H9 (cell line): Measurements from ENCODE around the gene EPHB3. TPM values are rescaled to one million over a fixed set of nuclear protein-coding genes. Genes with fewer than 3 reads are reported as not detected.

Source experiments
- DNase-seq: peaks from one replicate; pipeline ENCODE4 v3.0.0-alpha.2; 2017
- H2AFZ ChIP-seq: one replicate; pipeline ENCODE4 v1.6.1; 2013; ENCODE audit warnings: mild to moderate bottlenecking, low read length, control low read depth, moderate library complexity
- H2AK5ac ChIP-seq: 2 replicates; pipeline ENCODE4 v1.6.1; 2013; ENCODE audit warnings: low read length, control low read depth, mixed read lengths; ENCODE audit not compliant: insufficient read length
- H2BK120ac ChIP-seq: one replicate; pipeline ENCODE4 v1.6.1; 2013; ENCODE audit warnings: low read depth, mild to moderate bottlenecking, low read length, control low read depth, inconsistent platforms; ENCODE audit not compliant: poor library complexity, severe bottlenecking
- H2BK12ac ChIP-seq: 2 replicates; pipeline ENCODE4 v1.6.1; 2013; ENCODE audit warnings: low read length, control low read depth, mixed read lengths, low read depth; ENCODE audit not compliant: insufficient read length
- H2BK15ac ChIP-seq: 2 replicates; pipeline ENCODE4 v1.6.1; 2013; ENCODE audit warnings: low read depth, low read length, control low read depth
- H2BK20ac ChIP-seq: one replicate; pipeline ENCODE4 v1.6.1; 2013; ENCODE audit warnings: low read depth, mild to moderate bottlenecking, low read length, control low read depth, inconsistent platforms; ENCODE audit not compliant: poor library complexity, severe bottlenecking
- H2BK5ac ChIP-seq: 2 replicates; pipeline ENCODE4 v1.6.1; 2013; ENCODE audit warnings: low read length, control low read depth, mixed read lengths; ENCODE audit not compliant: insufficient read length
- H3K14ac ChIP-seq: 2 replicates; pipeline ENCODE4 v1.6.1; 2013; ENCODE audit warnings: low read length, control low read depth; ENCODE audit not compliant: insufficient read depth
- H3K18ac ChIP-seq: 2 replicates; pipeline ENCODE4 v1.6.1; 2013; ENCODE audit warnings: low read depth, mild to moderate bottlenecking, mixed read lengths, low read length, control low read depth; ENCODE audit not compliant: insufficient read length
- H3K23ac ChIP-seq: 2 replicates; pipeline ENCODE4 v1.6.1; 2013; ENCODE audit warnings: low read length, control low read depth, mixed read lengths, low read depth; ENCODE audit not compliant: insufficient read length
- H3K23me2 ChIP-seq: 2 replicates; pipeline ENCODE4 v1.6.1; 2013; ENCODE audit warnings: low read depth, mild to moderate bottlenecking, mixed read lengths, low read length, control low read depth; ENCODE audit not compliant: insufficient read length, poor library complexity, severe bottlenecking
- H3K27ac ChIP-seq: 2 replicates; pipeline ENCODE4 v1.5.1; 2013; ENCODE audit warnings: low read length, control low read depth, mixed read lengths, low read depth; ENCODE audit not compliant: insufficient read length
- H3K27me3 ChIP-seq: 2 replicates; pipeline ENCODE4 v1.6.1; 2013; ENCODE audit warnings: low read length, control low read depth, inconsistent platforms; ENCODE audit not compliant: insufficient read depth
- H3K4ac ChIP-seq: 2 replicates; pipeline ENCODE4 v1.6.1; 2013; ENCODE audit warnings: low read depth, mild to moderate bottlenecking, control low read depth, inconsistent platforms, low read length, moderate library complexity
- H3K4me1 ChIP-seq: 2 replicates; pipeline ENCODE4 v1.6.1; 2013; ENCODE audit warnings: low read length, control low read depth, inconsistent platforms; ENCODE audit not compliant: insufficient read depth
- H3K4me2 ChIP-seq: 2 replicates; pipeline ENCODE4 v1.6.1; 2013; ENCODE audit warnings: low read length, control low read depth, mixed read lengths; ENCODE audit not compliant: insufficient read length, insufficient read depth
- H3K56ac ChIP-seq: 2 replicates; pipeline ENCODE4 v1.6.1; 2013; ENCODE audit warnings: low read depth, mild to moderate bottlenecking, mixed read lengths, low read length, control low read depth; ENCODE audit not compliant: insufficient read length
- H3K79me1 ChIP-seq: 2 replicates; pipeline ENCODE4 v1.6.1; 2013; ENCODE audit warnings: low read depth, mild to moderate bottlenecking, moderate library complexity, low read length, control low read depth, inconsistent platforms; ENCODE audit not compliant: insufficient read depth, poor library complexity, severe bottlenecking
- H3K79me2 ChIP-seq: 2 replicates; pipeline ENCODE4 v1.6.1; 2013; ENCODE audit warnings: low read length, control low read depth, inconsistent platforms; ENCODE audit not compliant: insufficient read depth
- H3K9ac ChIP-seq: 2 replicates; pipeline ENCODE4 v1.6.1; 2013; ENCODE audit warnings: low read length, control low read depth, mixed read lengths; ENCODE audit not compliant: insufficient read length; ENCODE audit errors: extremely low read depth
- H3K9me3 ChIP-seq: one replicate; pipeline ENCODE4 v1.6.1; 2013; ENCODE audit warnings: low read depth, low read length, inconsistent platforms; ENCODE audit not compliant: control insufficient read depth
- H3T11ph ChIP-seq: one replicate; pipeline ENCODE4 v1.6.1; 2013; ENCODE audit warnings: mild to moderate bottlenecking, low read length, control low read depth, inconsistent platforms
- H4K20me1 ChIP-seq: one replicate; pipeline ENCODE4 v1.6.1; 2013; ENCODE audit not compliant: control insufficient read depth, insufficient read length, insufficient read depth
- H4K5ac ChIP-seq: 2 replicates; pipeline ENCODE4 v1.6.1; 2013; ENCODE audit warnings: low read depth, mild to moderate bottlenecking, mixed read lengths, low read length, control low read depth; ENCODE audit not compliant: insufficient read length
- H4K8ac ChIP-seq: replicated peaks from 2 replicates; pipeline ENCODE4 v1.6.1; 2013; ENCODE audit warnings: low read length, control low read depth, mixed read lengths, low read depth; ENCODE audit not compliant: insufficient read length
- H4K91ac ChIP-seq: 2 replicates; pipeline ENCODE4 v1.6.1; 2013; ENCODE audit warnings: low read depth, mild to moderate bottlenecking, moderate library complexity, mixed read lengths, low read length, control low read depth; ENCODE audit not compliant: insufficient read length
- H3K27ac Mint-ChIP-seq, 3 experiments: 2 replicates in 2 of 3; 3 replicates in 1 of 3; pipeline ENCODE4 v1.8.0; 2020 to 2021; ENCODE audit warnings: mixed read lengths in 3 of 3, mild to moderate bottlenecking in 1 of 3, moderate library complexity in 1 of 3
- H3K27me3 Mint-ChIP-seq: 2 replicates; pipeline ENCODE4 v1.8.0; 2021; ENCODE audit warnings: low read depth, mild to moderate bottlenecking, moderate library complexity, mixed read lengths
- H3K36me3 Mint-ChIP-seq, 3 experiments: 2 replicates in 2 of 3; 3 replicates in 1 of 3; pipeline ENCODE4 v1.8.0; 2020 to 2021; ENCODE audit warnings: low read depth in 3 of 3, mixed read lengths in 3 of 3; ENCODE audit not compliant: insufficient read depth in 1 of 3
- H3K4me1 Mint-ChIP-seq, 2 experiments: 2 replicates each; pipeline ENCODE4 v1.8.0; 2020; ENCODE audit warnings: mixed read lengths in 2 of 2
- H3K4me3 Mint-ChIP-seq, 2 experiments: 2 replicates in 1 of 2; 3 replicates in 1 of 2; pipeline ENCODE4 v1.8.0; 2020 to 2021; ENCODE audit warnings: mild to moderate bottlenecking in 2 of 2, mixed read lengths in 2 of 2, moderate library complexity in 1 of 2
- H3K9me3 Mint-ChIP-seq, 2 experiments: 2 replicates in 1 of 2; 3 replicates in 1 of 2; pipeline ENCODE4 v1.8.0; 2020; ENCODE audit warnings: mild to moderate bottlenecking in 2 of 2, mixed read lengths in 2 of 2, moderate library complexity in 1 of 2
- CTCF ChIP-seq: fragments of 200-600 bp; sonication (generic); conservative IDR thresholded peaks from 3 replicates; pipeline ENCODE4 v1.8.0; 2021; ENCODE audit warnings: antibody characterized with exemption, mild to moderate bottlenecking
- WGBS: extraction: QIAGEN DNeasy Blood & Tissue Kit; methylation state at CpG from one replicate; pipeline ENCODE4 v1.1.7; 2013; ENCODE audit warnings: missing lambda C conversion rate, low lambda C conversion rate, mixed read lengths; ENCODE audit not compliant: insufficient read length; ENCODE audit errors: extremely low coverage; 5-methylcytosine and 5-hydroxymethylcytosine counted together
- total RNA-seq: library from RNA; stranded (reverse); gene quantifications from 2 replicates; pipeline ENCODE4 v1.2.1, GENCODE V29; 2021

The EPHB3 gene
- total RNA-seq, 1 experiment from 2014 or later, result 1.0 TPM

GRCh38 chr3:184596886-184597575, 35.4 kb downstream of the EPHB3 start:
- H2BK120ac ChIP-seq, result no peak overlapping the region
- Mint-ChIP-seq H3K4me3 (no peak overlapping the region), H3K27me3 (peaks cover 82% of the 10 kb centered on the region), H3K36me3 (no peaks in the 10 kb centered on the region; a peak in 1 of 7 replicates), H3K9me3 (peaks cover 0 to 2% of the 10 kb centered on the region in 2 experiments; a peak in 2 of 5 replicates), H3K27ac (no peak overlapping the region), H3K4me1 (peaks cover 33 to 56% of the 10 kb centered on the region in 2 experiments)
- H3K27me3 ChIP-seq, result peaks cover 27% of the 10 kb centered on the region
- no peak overlapping the region for H4K8ac ChIP-seq
- H3K23ac ChIP-seq, result no peak overlapping the region
- no peak overlapping the region for H3K14ac ChIP-seq
- H2BK20ac ChIP-seq, result no peak overlapping the region
- no peak overlapping the region for H3K4ac ChIP-seq
- H3T11ph ChIP-seq, result no peak overlapping the region
- no peak overlapping the region for H2BK5ac ChIP-seq
- no peak overlapping the region for H4K91ac ChIP-seq
- H4K5ac ChIP-seq, result no peak overlapping the region
- no peak for DNase-seq
- no peak overlapping the region for H2BK15ac ChIP-seq
- H3K79me1 ChIP-seq, result no peaks in the 10 kb centered on the region
- no CpG with 5 or more reads among the region's 6 CpGs for WGBS
- H3K27ac ChIP-seq, result no peak overlapping the region
- H3K4me1 ChIP-seq, result peaks cover 6% of the 10 kb centered on the region; the same call in 1 of the 2 replicates
- H4K20me1 ChIP-seq, result peaks cover 3% of the 10 kb centered on the region
- TF ChIP-seq CTCF, result no peak
- H3K18ac ChIP-seq, result no peak overlapping the region
- peaks cover under 1% of the 10 kb centered on the region for H3K23me2 ChIP-seq
- no peak overlapping the region for H2AFZ ChIP-seq
- H3K56ac ChIP-seq, result no peak overlapping the region
- no peaks in the 10 kb centered on the region for H3K9me3 ChIP-seq
- no peak overlapping the region for H2AK5ac ChIP-seq
- H3K79me2 ChIP-seq, result no peaks in the 10 kb centered on the region
- no peak overlapping the region for H3K9ac ChIP-seq
- no peak overlapping the region for H3K4me2 ChIP-seq
- H2BK12ac ChIP-seq, result no peak overlapping the region
